ENCODE results near the gene FANCG.

DNA sequence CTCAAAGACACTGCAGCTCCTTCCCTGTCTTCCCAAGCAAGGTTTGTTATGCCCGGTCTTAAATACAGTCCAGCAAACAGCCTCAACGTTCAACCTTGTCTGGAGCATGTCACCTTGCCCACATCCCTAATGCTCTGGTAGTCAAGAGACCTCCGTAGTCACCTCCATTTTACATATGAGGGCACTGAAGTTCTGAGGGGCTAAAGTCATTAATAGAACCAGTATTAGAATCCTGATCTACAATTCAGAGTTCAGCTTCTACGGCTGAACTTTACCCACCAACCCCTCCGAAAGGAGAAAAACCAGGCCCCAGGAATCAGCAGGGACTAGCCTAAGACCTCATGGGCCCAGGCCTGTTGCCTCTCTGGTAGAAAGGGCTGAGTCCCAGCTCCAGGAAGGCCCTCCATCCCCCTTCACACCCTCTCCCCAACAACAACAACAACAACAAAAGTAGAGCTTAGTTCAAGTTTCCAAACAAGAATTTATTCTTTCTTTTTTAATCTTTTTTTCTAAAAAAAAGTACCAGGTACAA, 24.0 kb upstream of the FANCG start:
- TF ChIP-seq, protein P1, sequence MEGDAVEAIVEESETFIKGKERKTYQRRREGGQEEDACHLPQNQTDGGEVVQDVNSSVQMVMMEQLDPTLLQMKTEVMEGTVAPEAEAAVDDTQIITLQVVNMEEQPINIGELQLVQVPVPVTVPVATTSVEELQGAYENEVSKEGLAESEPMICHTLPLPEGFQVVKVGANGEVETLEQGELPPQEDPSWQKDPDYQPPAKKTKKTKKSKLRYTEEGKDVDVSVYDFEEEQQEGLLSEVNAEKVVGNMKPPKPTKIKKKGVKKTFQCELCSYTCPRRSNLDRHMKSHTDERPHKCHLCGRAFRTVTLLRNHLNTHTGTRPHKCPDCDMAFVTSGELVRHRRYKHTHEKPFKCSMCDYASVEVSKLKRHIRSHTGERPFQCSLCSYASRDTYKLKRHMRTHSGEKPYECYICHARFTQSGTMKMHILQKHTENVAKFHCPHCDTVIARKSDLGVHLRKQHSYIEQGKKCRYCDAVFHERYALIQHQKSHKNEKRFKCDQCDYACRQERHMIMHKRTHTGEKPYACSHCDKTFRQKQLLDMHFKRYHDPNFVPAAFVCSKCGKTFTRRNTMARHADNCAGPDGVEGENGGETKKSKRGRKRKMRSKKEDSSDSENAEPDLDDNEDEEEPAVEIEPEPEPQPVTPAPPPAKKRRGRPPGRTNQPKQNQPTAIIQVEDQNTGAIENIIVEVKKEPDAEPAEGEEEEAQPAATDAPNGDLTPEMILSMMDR (IDR thresholded peaks at IDR 0.05): no peak
- no peak for TF ChIP-seq POLR2A (IDR thresholded peaks at IDR 0.05)
